ENCODE data around the gene PAX4.

The PAX4 gene, protein sequence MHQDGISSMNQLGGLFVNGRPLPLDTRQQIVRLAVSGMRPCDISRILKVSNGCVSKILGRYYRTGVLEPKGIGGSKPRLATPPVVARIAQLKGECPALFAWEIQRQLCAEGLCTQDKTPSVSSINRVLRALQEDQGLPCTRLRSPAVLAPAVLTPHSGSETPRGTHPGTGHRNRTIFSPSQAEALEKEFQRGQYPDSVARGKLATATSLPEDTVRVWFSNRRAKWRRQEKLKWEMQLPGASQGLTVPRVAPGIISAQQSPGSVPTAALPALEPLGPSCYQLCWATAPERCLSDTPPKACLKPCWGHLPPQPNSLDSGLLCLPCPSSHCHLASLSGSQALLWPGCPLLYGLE

DNA sequence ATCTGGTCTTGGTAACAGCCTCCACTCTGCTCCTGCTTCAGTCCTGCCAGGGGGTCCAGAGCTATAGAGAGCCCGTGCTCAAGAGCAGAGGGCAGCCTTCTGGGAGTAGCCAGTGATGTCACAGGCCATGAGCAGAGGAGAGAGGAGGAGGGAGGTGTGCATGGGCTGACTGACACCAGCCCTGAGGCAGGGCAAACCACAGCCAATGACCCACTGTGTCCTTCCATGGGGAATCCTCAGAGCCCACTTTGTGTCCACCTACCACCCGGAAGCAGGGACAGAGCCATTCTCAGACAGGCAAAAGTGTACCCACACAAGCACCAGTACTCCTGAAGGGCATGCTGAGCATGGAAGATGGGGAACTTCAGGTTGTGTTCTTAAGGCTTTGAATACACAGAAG is at the start of gene PAX4:
PAX4 (minus strand) TSS at position 101 of the 400 bp plus-strand sequence. CDS start 2,214 bp downstream, outside the sequence.
- Histone ChIP-seq H3K27ac (ENCODE audit: low read depth, low read length) (no peak within 1 kb of the TSS), H3K9ac (ENCODE audit: low read length) (no peak within 1 kb of the TSS), H3K36me3 (ENCODE audit: insufficient read depth, low read length) (no peaks in the 10 kb centered on the region), H3K4me1 (ENCODE audit: insufficient read depth, low read length) (no peaks in the 10 kb centered on the region), H3K27me3 (ENCODE audit: control insufficient read depth in 1 of 2, insufficient read depth in 2 of 2, low read length in 2 of 2) (peaks cover 0 to 19% of the 10 kb centered on the region in 2 donors), H3K4me3 (ENCODE audit: low read depth in 1 of 2, low read length in 2 of 2) (no peak within 1 kb of the TSS), H3K9me3 (ENCODE audit: low read length) (no peaks in the 10 kb centered on the region)

DNA sequence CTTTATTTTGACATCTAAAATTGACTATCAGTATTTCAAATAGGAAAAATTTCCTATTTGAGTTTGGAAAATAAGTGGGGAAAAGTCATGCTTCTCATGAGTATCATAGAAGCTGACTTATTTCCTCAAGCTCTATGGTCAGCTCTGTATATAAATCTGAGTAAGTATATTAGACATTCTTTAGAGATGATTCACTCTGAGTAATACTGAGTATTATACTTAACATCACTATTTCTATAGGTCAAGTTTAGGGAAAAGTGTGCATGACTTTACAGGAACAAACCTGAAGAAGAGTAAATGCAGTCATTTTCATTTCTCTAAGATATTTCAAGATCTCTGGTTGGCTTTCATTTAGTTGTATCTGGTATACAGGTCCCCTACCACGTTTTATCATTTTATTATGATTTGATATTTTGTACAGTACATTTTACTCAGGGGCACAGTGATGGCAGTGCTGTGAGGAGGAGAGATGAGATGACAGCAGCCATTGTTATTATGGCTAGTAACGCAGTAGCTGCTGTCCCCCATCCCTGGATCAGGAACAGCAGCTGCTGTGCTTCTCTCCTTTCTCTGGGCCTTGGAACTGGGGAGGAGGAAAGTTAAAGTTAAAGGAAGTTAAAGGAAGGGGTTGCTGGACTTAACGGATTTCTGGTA is 49.2 kb upstream of the PAX4 start:
- Histone ChIP-seq H3K36me3 (ENCODE audit: insufficient read depth, low read length) (no peaks in the 10 kb centered on the region), H3K27ac (ENCODE audit: low read depth, low read length) (no peak overlapping the region), H3K27me3 (ENCODE audit: control insufficient read depth in 1 of 2, insufficient read depth in 2 of 2, low read length in 2 of 2) (no peaks in the 10 kb centered on the region), H3K4me1 (ENCODE audit: insufficient read depth, low read length) (no peaks in the 10 kb centered on the region), H3K9me3 (ENCODE audit: low read length) (no peaks in the 10 kb centered on the region), H3K4me3 (ENCODE audit: low read depth in 1 of 2, low read length in 2 of 2) (no peak overlapping the region), H3K9ac (ENCODE audit: low read length) (no peak overlapping the region)

DNA sequence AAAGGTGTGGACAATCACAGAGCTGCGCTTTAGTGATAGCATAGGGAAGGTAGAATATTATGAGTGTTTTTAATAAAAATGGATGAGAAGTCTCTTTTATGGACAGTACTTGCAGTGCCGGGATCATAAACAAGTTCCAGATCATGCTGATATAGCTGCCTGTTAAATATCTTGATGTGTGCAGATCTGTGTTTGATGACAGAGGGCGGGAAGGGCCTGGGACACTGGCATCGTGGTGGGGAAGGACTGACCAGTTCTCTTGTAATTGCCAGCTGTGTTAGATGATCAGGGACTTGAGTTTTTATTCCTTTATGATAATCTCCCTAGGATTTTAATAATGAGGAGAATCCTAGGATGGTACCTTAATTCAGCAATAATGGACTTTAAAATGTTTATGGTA is 48.7 kb upstream of the PAX4 start:
- H3K9ac ChIP-seq (ENCODE audit: low read length), result no peak overlapping the region
- no peaks in the 10 kb centered on the region for H3K36me3 ChIP-seq (ENCODE audit: insufficient read depth, low read length)
- H3K27ac ChIP-seq (ENCODE audit: low read depth, low read length), result no peak overlapping the region
- H3K4me1 ChIP-seq (ENCODE audit: insufficient read depth, low read length), result no peaks in the 10 kb centered on the region
- no peaks in the 10 kb centered on the region for H3K9me3 ChIP-seq (ENCODE audit: low read length)
- no peak overlapping the region for H3K4me3 ChIP-seq (ENCODE audit: low read depth in 1 of 2, low read length in 2 of 2)
- no peaks in the 10 kb centered on the region for H3K27me3 ChIP-seq (ENCODE audit: control insufficient read depth in 1 of 2, insufficient read depth in 2 of 2, low read length in 2 of 2)

DNA sequence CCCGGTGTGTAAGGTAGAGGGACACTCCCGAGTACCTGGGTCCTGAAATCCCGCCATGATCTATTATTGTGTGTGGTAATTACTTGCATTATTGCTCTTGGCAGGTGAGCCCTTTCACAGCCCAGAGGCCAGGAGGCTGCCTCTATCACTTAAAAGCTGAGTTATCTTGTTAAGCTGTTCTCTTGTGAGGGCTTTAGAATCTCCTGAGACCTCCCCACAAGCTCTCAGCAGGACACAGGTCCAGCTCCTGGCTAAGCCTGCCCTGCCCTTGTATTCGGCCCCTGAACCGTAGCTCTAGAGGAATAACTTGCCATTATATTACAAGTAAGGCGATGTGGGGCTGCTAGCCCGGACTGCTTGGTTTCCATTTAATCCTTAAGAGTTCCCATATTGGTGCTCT is 48.0 kb upstream of the PAX4 start:
- no peaks in the 10 kb centered on the region for H3K36me3 ChIP-seq (ENCODE audit: insufficient read depth, low read length)
- no peaks in the 10 kb centered on the region for H3K4me1 ChIP-seq (ENCODE audit: insufficient read depth, low read length)
- H3K27me3 ChIP-seq (ENCODE audit: control insufficient read depth in 1 of 2, insufficient read depth in 2 of 2, low read length in 2 of 2), result no peaks in the 10 kb centered on the region
- H3K27ac ChIP-seq (ENCODE audit: low read depth, low read length), result no peak overlapping the region
- H3K9ac ChIP-seq (ENCODE audit: low read length), result no peak overlapping the region
- no peaks in the 10 kb centered on the region for H3K9me3 ChIP-seq (ENCODE audit: low read length)
- no peak overlapping the region for H3K4me3 ChIP-seq (ENCODE audit: low read depth in 1 of 2, low read length in 2 of 2)

DNA sequence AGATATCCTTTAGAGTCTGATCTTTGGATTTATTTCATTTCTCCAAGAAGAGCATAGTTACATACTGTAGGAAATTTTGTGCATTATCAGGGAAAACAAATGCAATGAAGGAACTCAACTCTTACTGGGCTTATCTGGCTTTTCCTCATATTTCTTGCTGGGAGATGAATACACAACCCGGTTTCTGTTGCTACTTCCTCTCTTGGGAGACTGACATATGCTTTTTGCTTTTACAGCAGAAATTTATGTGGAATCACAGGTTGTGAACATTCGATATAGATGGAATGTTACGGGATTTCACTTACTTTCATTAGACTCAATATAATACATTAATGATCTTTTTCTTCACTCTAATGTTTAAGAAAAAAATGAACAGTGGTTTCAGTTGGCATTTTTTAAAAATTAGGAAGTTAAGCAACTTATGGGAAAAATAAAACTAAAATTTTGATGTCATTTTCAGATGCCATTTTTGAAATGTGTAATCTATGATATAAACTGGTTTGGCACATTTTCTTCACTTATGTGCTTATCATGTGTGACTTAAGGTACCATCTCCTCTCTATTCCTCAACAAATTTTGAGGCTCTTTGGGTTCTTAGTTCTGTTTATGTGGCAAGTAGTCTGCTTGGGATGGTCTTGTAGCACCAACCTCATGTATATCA is 41.2 kb upstream of the PAX4 start:
- H3K36me3 ChIP-seq (ENCODE audit: insufficient read depth, low read length), result no peaks in the 10 kb centered on the region
- no peak overlapping the region for H3K9ac ChIP-seq (ENCODE audit: low read length)
- H3K4me1 ChIP-seq (ENCODE audit: insufficient read depth, low read length), result peaks cover 13% of the 10 kb centered on the region
- no peak overlapping the region for H3K4me3 ChIP-seq (ENCODE audit: low read depth in 1 of 2, low read length in 2 of 2)
- H3K27ac ChIP-seq (ENCODE audit: low read depth, low read length), result no peak overlapping the region
- H3K9me3 ChIP-seq (ENCODE audit: low read length), result no peaks in the 10 kb centered on the region
- no peaks in the 10 kb centered on the region for H3K27me3 ChIP-seq (ENCODE audit: control insufficient read depth in 1 of 2, insufficient read depth in 2 of 2, low read length in 2 of 2)

DNA sequence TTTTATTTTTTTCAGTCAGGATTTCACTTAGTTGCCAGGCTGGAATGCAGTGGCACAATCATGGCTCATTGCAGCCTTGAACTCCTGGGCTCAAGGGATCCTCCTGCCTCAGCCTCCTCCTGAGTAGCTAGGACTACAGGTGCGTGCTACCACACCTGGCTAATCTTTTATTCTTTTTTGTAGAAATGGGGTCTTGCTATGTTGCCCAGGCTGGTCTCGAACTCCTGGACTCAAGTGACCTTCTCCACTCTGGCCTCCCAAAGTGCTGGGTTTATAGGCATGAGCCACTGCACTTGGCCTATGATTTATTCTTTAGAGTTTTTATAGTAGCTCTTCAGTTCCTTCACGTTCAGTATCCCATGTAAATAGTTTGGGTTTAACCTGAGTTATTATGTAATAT is 39.6 kb upstream of the PAX4 start:
- Histone ChIP-seq H3K9me3 (ENCODE audit: low read length) (no peaks in the 10 kb centered on the region), H3K27me3 (ENCODE audit: control insufficient read depth in 1 of 2, insufficient read depth in 2 of 2, low read length in 2 of 2) (no peaks in the 10 kb centered on the region), H3K4me1 (ENCODE audit: insufficient read depth, low read length) (peaks cover 29% of the 10 kb centered on the region), H3K36me3 (ENCODE audit: insufficient read depth, low read length) (no peaks in the 10 kb centered on the region), H3K9ac (ENCODE audit: low read length) (no peak overlapping the region), H3K4me3 (ENCODE audit: low read depth in 1 of 2, low read length in 2 of 2) (no peak overlapping the region), H3K27ac (ENCODE audit: low read depth, low read length) (no peak overlapping the region)

DNA sequence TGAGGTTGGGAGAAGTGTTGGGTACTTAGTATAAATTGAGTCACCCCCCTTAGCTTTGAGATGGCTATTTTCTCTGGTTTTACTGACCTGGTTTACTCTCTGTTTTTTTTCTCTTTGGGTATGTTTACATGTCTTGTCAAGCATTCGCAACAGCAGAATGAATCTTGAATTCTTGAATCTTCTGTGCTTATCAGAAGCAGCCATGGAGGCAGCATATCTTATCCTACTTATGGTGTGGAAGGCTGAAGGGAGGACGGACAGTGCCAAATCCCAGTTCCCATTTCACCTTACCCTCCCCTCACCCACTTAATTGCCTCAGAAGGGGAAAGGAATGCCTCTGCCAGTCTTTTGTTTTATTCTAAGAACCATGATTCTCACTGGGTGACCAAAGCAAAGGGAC is 37.8 kb upstream of the PAX4 start:
- peaks cover 30% of the 10 kb centered on the region for H3K4me1 ChIP-seq (ENCODE audit: insufficient read depth, low read length)
- H3K36me3 ChIP-seq (ENCODE audit: insufficient read depth, low read length), result no peaks in the 10 kb centered on the region
- H3K27ac ChIP-seq (ENCODE audit: low read depth, low read length), result no peak overlapping the region
- H3K27me3 ChIP-seq (ENCODE audit: control insufficient read depth in 1 of 2, insufficient read depth in 2 of 2, low read length in 2 of 2), result no peaks in the 10 kb centered on the region
- no peak overlapping the region for H3K4me3 ChIP-seq (ENCODE audit: low read depth in 1 of 2, low read length in 2 of 2)
- no peaks in the 10 kb centered on the region for H3K9me3 ChIP-seq (ENCODE audit: low read length)
- no peak overlapping the region for H3K9ac ChIP-seq (ENCODE audit: low read length)

DNA sequence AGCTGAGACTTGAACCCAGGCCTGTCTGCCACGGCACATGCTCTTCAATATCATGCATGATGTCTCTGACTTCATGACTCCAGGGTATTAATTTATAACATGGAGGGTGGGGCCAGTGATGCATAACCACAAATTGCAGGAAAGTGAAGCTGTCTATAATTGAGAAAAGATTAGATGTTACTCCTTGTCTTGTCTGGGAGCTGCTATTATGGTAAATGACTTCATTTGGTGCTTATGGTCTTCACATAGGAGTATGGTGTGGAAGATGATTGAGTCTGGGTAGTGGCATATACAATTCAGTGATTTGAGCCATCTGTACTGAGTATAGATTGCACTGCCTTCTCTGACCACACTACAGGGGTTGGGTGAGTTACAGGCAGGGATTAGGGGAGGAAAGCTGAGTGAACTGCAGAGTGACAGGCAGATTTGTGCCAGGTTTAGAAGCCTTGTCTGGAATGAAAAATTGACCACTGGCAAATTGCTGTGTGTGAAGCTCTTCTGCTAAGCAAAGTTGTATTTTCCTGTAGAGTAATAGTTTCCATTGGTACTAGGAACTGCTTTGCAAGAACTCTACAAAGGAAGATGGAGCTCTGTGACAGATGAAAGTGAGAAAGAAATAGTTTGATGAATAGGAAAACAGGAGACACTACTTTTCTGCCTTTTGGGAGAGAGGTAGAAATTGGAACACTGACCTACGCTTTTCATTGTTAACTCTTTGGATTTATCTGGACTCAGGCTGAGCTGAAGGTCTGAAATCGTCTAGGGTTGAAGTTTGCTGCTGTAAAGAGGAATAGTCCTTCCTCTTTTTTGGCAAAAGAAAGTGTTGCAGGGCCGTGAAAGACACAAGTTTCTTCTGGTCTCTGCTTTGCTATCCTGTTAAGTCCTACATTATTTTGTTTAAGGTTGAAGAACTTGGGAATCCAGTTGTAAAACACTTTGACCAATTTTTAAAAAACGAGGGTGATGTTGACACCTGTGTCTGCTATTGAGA is 36.8 kb upstream of the PAX4 start:
- Histone ChIP-seq H3K9ac (ENCODE audit: low read length) (no peak overlapping the region), H3K9me3 (ENCODE audit: low read length) (no peaks in the 10 kb centered on the region), H3K36me3 (ENCODE audit: insufficient read depth, low read length) (no peaks in the 10 kb centered on the region), H3K27me3 (ENCODE audit: control insufficient read depth in 1 of 2, insufficient read depth in 2 of 2, low read length in 2 of 2) (no peaks in the 10 kb centered on the region), H3K4me3 (ENCODE audit: low read depth in 1 of 2, low read length in 2 of 2) (no peak overlapping the region), H3K4me1 (ENCODE audit: insufficient read depth, low read length) (peaks cover 30% of the 10 kb centered on the region), H3K27ac (ENCODE audit: low read depth, low read length) (no peak overlapping the region)

DNA sequence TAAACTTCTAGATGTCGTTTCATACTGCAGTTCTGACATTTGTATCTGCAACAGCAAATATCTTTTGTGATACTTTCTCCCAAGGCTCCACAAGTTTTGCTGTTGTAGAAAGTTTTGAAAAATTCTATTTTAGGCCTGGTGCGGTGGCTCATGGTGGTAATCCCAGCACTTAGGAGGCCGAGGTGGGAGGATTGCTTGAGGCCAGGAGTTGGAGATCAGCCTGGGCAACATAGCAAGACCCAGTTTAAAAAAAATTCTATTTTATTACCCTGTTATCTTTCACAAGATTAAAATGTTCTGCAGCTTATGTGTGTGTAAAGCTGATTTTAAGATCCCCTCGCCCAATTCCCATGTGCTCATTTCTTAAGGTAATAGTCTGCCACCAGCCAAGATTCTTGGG is 35.5 kb upstream of the PAX4 start:
- Histone ChIP-seq H3K27ac (ENCODE audit: low read depth, low read length) (no peak overlapping the region), H3K4me3 (ENCODE audit: low read depth in 1 of 2, low read length in 2 of 2) (peak overlapping the region in 1 of 2 donors; percentile 94), H3K9ac (ENCODE audit: low read length) (no peak overlapping the region), H3K27me3 (ENCODE audit: control insufficient read depth in 1 of 2, insufficient read depth in 2 of 2, low read length in 2 of 2) (no peaks in the 10 kb centered on the region), H3K9me3 (ENCODE audit: low read length) (no peaks in the 10 kb centered on the region), H3K36me3 (ENCODE audit: insufficient read depth, low read length) (no peaks in the 10 kb centered on the region), H3K4me1 (ENCODE audit: insufficient read depth, low read length) (peaks cover 30% of the 10 kb centered on the region)

DNA sequence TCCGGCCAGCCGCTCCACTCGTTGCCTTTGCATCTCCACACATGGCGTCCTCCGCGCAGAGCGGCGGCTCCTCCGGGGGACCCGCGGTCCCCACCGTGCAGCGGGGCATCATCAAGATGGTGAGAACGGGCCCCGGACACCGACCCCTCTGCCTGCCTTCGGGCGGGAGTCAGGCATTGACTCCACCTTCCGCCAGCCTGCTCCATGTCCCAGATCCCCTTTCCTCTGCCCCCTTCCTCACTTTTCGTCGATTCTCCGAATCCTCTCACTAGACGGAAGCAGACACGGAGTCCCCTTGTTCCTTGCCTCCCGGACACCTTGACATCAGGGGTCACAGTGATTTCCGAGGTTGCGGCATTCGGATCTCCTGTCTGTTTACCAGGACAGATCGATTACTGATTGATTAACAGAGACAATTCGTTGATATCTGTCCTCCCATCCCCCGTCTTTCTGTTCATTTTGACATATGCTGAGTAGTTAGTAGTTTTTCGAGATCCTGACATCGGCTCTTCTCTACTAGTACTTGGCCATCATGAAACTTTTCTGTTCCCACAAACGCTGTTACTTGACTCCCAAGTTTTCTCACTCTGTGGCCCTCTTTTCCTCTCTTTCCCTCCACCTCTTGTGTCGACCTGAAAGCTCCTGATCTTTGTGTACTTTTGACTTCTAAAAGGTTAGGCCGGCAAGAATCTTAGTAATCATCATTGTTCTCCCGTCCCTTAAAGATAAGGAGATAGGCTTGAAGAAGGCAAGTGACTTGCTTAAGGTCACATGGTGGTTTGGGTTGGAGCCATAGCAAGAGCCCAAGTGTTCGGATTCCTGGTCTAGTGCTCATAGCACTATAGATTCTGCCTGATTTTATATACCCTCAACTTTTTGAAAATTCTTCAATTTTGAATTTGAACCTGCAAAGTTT is 34.6 kb upstream of the PAX4 start:
- Histone ChIP-seq H3K4me1 (ENCODE audit: insufficient read depth, low read length) (peaks cover 30% of the 10 kb centered on the region), H3K9me3 (ENCODE audit: low read length) (no peaks in the 10 kb centered on the region), H3K9ac (ENCODE audit: low read length) (peak overlapping the region; percentile 90), H3K4me3 (ENCODE audit: low read depth in 1 of 2, low read length in 2 of 2) (peak overlapping the region; percentile 78 to 94), H3K27me3 (ENCODE audit: control insufficient read depth in 1 of 2, insufficient read depth in 2 of 2, low read length in 2 of 2) (no peaks in the 10 kb centered on the region), H3K36me3 (ENCODE audit: insufficient read depth, low read length) (no peaks in the 10 kb centered on the region), H3K27ac (ENCODE audit: low read depth, low read length) (peak overlapping the region; percentile 59)

Data from muscle layer of colon (tissue), 2 donors.